Measurements from ENCODE around the gene SLC8A3. TPM values are rescaled to one million over a fixed set of nuclear protein-coding genes. Genes with fewer than 3 reads are reported as not detected.

SLC8A3 gene
- total RNA-seq, 2 donors from 2014 or later = 0.40 TPM

GRCh38 chr14:70173569-70173968 is 15.2 kb downstream of the SLC8A3 start:
- no peaks in the 10 kb centered on the region for H3K36me3 ChIP-seq
- intact Hi-C loops (cut with DNase I) = no loop called here

GRCh38 chr14:70171726-70172125 is 17.0 kb downstream of the SLC8A3 start:
- intact Hi-C loops (cut with DNase I) = no loop called here
- no peak overlapping the region for H3K4me3 ChIP-seq
- no peak overlapping the region for H3K27ac ChIP-seq
- H3K9me3 ChIP-seq = no peaks in the 10 kb centered on the region
- no peak for DNase-seq
- H3K9ac ChIP-seq (ENCODE audit: low read depth in 2 of 2, low read length in 2 of 2) = no peak overlapping the region
- H3K27me3 ChIP-seq = no peaks in the 10 kb centered on the region
- no peaks in the 10 kb centered on the region for H3K36me3 ChIP-seq
- TF ChIP-seq, protein P1, sequence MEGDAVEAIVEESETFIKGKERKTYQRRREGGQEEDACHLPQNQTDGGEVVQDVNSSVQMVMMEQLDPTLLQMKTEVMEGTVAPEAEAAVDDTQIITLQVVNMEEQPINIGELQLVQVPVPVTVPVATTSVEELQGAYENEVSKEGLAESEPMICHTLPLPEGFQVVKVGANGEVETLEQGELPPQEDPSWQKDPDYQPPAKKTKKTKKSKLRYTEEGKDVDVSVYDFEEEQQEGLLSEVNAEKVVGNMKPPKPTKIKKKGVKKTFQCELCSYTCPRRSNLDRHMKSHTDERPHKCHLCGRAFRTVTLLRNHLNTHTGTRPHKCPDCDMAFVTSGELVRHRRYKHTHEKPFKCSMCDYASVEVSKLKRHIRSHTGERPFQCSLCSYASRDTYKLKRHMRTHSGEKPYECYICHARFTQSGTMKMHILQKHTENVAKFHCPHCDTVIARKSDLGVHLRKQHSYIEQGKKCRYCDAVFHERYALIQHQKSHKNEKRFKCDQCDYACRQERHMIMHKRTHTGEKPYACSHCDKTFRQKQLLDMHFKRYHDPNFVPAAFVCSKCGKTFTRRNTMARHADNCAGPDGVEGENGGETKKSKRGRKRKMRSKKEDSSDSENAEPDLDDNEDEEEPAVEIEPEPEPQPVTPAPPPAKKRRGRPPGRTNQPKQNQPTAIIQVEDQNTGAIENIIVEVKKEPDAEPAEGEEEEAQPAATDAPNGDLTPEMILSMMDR (IDR thresholded peaks at IDR 0.05) = no peak
- no peaks in the 10 kb centered on the region for H3K4me1 ChIP-seq

More at GRCh38 chr14:70173569-70173968, 15.2 kb downstream of the SLC8A3 start:
- Histone ChIP-seq H3K9me3 (no peaks in the 10 kb centered on the region), H3K4me1 (no peaks in the 10 kb centered on the region), H3K27me3 (no peaks in the 10 kb centered on the region), H3K27ac (no peak overlapping the region), H3K4me3 (no peak overlapping the region), H3K9ac (ENCODE audit: low read depth in 2 of 2, low read length in 2 of 2) (no peak overlapping the region)
- no peak for DNase-seq
- TF ChIP-seq, protein P1 (IDR thresholded peaks at IDR 0.05) = no peak

DNA sequence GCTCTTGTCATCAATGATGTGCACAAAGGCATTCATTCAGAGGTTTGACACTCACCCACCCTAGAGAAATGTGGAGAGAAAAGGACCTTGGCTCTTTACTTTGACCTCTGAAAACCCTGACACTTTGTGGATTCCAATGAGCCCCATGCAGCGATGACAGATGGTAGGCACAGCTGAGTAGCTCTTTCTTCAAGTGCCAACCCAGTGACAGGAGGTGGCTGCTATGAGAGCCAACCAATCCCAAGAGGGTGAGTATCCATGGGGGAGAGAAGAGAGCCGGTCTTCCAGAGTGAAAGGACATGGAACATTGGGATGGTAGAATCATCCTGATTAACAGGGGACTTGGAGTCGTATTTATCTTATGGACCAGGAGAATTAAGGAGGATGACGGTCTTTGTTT is 17.8 kb downstream of the SLC8A3 start:
- H3K9ac ChIP-seq (ENCODE audit: low read depth in 2 of 2, low read length in 2 of 2) = no peak overlapping the region
- TF ChIP-seq, protein P1 (IDR thresholded peaks at IDR 0.05) = no peak
- H3K4me1 ChIP-seq = no peaks in the 10 kb centered on the region
- H3K36me3 ChIP-seq = no peaks in the 10 kb centered on the region
- no peaks in the 10 kb centered on the region for H3K9me3 ChIP-seq
- no peaks in the 10 kb centered on the region for H3K27me3 ChIP-seq
- H3K27ac ChIP-seq = no peak overlapping the region
- no peak for DNase-seq
- intact Hi-C loops (cut with DNase I) = no loop called here
- H3K4me3 ChIP-seq = no peak overlapping the region

DNA sequence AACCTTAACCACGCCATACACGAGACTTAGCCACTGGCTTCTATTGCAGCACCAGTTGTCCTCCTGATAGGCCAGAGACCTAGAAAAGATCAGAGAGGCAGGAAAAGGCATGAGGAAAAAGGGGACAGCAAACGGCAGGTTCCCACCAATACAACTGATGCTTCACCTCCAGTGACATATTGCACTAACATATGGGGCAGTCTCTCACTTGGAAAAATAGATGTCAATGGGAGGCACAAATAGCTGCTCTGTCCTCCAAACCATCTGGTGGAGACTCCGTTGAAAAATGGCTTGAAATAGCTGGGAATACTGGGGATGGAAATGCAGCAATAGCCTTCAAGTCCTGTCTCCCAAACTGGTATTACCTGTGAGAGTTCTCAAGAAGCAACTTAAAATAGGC is 20.3 kb downstream of the SLC8A3 start:
- TF ChIP-seq, protein P1 (IDR thresholded peaks at IDR 0.05) = no peak
- intact Hi-C loops (cut with DNase I) = no loop called here
- H3K27me3 ChIP-seq = no peaks in the 10 kb centered on the region
- H3K4me3 ChIP-seq = no peak overlapping the region
- no peaks in the 10 kb centered on the region for H3K4me1 ChIP-seq
- no peak for DNase-seq
- H3K36me3 ChIP-seq = no peaks in the 10 kb centered on the region
- H3K9ac ChIP-seq (ENCODE audit: low read depth in 2 of 2, low read length in 2 of 2) = no peak overlapping the region
- no peaks in the 10 kb centered on the region for H3K9me3 ChIP-seq
- H3K27ac ChIP-seq = no peak overlapping the region

DNA sequence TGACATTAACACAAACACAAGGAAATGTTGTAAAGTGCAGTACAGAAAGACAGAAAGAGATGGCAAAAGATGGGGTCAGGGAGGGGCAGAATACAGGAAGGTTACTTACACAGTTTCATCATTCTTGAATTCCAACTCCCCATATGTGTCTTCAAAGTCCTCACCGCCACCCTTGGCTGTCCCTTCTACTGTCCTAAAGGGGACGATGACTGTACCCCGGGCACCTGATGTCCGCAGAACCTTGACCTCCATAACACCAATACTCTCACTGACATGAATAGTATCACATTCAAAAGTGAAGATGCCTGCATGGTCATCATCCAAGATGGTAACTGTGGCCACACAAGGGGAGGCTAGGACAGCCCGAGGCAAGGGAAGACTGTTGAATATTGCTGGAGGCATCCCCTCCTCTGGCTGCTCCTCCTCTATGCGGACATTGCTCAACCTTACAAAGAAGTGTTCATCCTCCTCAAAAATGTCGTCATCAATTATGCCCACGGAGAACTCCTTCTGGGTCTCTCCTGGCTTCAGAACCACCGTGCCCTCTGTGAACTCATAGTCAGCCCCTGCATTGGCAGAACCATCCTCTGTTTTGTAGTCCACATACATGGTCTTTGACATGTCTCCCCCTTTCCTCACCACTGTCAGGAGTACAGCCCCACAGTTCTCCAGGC is 22.1 kb downstream of the SLC8A3 start:
- DNase-seq = no peak
- intact Hi-C loops (cut with DNase I) = no loop called here
- no peak overlapping the region for H3K9ac ChIP-seq (ENCODE audit: low read depth in 2 of 2, low read length in 2 of 2)
- H3K27me3 ChIP-seq = no peaks in the 10 kb centered on the region
- no peaks in the 10 kb centered on the region for H3K9me3 ChIP-seq
- no peak overlapping the region for H3K4me3 ChIP-seq
- H3K36me3 ChIP-seq = no peaks in the 10 kb centered on the region
- H3K27ac ChIP-seq = no peak overlapping the region
- TF ChIP-seq, protein P1 (IDR thresholded peaks at IDR 0.05) = no peak
- H3K4me1 ChIP-seq = no peaks in the 10 kb centered on the region
